Smooth muscle cell of the brain vasculature (primary cell): ENCODE data around the gene GULP1.
"Not testable (repeated sequence)": the region's sequence is repeated elsewhere in the genome, so short reads cannot be mapped to it uniquely, and the experiment has no call there.

Source experiments
- DNase-seq: peaks from one replicate; pipeline ENCODE4 v3.0.0-alpha.2; 2012; ENCODE audit warnings: low read depth, low spot score

The GULP1 gene

DNA sequence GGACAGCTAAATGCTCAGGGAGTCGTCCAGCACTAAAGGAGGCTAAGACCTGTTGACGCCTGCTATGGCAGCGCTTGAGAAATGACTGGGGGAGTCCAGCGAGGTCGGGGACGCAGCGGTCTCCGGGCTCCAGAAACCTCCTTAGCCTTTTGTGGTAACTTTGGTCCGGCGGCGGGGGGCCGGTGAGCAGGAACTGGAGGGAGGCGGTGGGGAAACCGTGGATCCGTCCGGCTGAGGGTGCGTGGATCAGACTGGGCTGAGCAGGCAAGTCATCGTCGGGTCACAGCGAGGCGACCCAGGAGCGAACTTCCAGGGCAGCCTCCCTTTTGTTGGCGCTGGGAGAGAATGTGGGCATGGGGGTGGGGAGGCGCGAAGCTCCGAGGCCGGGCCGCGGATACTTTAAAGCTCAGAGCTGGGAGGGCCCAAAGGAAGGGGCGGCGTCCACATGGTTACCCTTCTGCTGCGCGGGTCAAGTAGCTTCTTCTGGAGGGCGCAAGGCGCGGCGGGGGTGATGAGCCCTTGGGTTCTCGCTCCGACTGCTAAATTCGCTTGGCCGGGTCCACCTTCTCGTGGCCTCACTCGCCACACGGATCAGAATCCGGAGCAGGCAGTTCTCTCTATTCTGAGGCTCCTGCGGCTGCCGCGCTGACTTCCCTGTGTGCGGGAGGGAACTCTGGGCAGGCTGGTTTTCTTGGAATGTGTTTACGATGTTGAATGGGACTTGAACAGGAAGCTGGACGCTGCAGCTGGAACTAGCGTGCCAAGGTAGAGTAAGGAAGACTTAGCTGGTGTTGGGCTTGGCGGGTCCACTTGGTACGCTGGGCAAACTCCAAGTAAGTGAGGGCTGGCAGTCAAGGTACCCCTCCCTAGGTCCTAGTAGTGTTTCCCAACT is 920 bp downstream of the GULP1 start:
- DNase-seq: no peak

DNA sequence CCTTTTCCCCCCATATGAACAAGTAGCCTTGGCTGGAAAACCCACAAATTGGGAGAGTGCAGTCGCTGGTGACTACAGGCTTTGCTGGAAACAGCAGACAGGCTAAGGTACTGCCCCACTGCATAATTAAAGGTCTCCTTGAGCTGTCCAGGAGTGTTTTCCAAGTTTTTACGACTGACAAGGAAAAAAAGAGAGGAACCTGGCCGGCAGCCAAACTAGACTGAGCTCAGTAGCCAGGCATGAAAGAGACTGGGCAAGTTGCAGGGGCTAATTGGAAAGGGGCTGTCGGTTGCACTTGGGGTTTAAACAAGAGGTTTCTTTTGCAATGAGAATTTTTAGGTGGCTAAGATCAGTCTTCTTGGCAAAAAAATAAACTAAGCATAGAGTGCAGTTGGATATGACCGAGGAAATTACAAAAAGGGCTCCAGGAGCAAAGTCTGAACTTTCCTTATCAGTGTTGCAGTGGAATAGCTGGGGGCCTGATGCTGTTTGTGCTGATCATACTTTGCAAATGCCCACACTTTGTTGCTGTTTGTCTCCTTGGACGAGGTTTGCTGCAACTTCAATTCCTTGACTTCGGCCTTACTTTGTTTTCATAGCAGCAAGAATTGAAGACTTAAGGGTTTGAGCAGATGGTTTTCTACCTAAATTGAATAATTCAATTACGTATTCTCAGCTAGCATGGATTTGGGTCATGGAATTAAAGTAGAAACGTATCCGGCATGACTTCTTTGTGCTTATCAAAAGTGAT is 2.1 kb downstream of the GULP1 start:
- DNase-seq: no peak

DNA sequence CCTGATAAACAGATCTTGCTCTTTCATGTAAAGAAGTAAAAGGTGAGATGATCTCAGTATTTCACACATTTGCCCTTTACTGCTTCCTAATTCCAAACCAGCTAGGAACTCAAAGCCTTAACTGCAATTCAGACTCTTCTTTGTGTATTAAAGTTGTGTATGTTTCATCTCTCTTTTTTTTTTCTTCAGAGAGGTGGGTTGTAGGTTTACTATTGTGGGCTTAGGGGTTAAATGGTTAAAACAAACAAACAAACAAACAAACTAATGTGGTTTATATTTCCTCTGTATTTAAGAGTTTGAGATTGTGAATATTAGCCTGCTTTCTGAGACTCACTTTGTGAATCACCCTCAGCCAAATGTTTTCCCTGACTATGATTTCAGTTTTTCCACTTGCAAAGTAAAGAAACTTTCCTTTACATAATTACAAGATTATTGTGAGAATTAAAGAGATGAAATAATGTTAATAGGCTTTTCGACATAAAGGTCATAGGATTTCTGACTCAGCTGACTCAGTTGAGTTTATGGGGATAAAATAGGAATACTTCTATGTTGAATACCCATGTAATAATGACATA is 2.8 kb downstream of the GULP1 start:
- DNase-seq: no peak

DNA sequence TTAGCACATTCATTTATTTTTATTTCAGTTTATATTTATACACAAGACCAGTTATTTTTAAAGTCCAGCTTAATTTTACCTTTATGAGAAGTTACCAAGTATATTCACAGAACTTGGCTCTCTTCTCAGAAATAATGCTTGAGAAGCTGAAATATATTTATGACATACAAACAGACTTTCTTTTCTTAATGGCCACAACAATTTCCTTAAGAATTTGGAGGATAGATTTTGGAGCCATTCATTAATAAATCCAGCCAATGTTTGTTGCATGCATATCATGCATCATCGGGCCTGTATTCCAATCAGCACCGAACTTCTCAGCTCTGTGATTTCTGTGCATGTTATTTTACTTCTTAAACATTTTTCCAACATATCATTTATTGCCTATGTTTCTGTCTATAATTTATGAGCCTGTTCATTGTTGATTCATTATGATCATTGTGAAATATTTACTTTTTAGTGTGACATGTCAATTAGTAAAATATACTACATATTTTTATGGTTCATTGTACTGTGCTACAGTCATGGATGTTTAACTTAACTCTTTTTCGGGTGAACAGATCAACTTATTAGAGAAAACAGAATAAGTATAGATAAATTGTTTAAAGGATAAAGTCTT is 3.5 kb downstream of the GULP1 start:
- DNase-seq: no peak

DNA sequence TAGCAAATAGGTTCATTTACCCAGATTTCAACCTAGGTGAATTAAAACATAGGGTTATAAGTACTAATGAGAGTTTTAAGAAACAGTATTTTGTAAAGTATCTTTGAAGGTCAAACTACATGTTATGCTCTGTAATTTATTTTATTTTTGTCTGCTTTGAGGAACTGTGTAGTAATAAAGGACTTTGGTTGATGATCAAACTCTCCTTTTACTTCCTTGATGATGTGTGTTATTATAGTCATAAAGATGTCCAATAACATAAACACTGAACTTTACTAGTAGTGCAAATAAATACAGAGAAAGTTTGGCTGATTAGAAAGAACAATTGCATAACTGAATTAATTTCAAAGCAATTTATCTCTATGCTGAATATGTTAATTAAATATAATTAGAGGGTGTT is 6.3 kb downstream of the GULP1 start:
- no peak for DNase-seq

DNA sequence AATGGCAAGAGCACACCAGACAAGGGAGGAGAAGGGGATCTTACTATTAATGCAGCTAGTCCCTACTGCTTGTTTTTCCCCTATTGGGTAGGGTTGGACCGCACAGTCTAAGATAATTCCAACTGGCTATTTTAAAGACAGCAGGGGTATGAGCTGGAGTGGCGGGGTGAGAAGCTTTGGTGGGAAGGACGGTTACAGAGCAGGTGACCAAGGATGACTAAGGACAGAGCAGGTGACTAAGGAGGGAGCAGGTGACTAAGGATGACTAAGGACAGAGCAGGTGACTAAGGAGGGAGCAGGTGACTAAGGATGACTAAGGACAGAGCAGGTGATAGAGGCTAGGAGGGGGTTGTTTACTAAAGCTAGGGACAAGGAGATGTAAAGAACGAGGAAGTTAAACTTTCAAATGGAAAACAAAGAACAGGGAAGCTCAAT is 7.3 kb downstream of the GULP1 start:
- not testable (repeated sequence) for DNase-seq

DNA sequence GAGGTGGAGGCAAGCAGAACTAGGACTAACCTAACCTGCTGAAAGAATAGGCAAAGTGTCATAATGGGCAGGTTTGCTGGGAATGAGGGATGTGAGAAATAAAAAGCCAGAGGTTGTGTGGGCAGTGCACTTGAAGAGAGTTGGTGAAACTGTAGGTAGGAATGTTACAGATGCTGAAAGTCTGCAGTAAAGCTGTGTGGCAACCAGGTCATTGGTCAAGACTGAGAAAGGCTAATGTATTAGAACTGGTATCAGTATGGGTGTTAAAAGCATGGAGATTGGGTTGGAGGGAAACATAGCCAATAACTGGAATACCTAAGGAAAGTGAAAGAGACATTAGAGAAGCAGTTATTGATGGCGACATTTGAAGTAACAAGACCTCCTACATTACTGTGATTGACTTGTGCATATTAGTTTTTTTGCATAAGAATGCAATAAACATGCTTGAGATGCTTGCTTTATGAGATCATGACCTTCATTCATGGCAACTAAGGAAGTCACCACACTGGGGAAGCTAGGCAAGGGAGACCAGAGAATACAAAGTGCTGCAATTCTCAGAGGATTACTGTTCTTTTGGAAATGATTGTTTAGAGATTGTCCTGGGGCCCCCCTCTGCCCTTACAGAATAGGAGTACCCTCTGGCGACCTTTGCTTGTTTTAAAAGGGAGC is 11.8 kb downstream of the GULP1 start:
- no peak for DNase-seq

DNA sequence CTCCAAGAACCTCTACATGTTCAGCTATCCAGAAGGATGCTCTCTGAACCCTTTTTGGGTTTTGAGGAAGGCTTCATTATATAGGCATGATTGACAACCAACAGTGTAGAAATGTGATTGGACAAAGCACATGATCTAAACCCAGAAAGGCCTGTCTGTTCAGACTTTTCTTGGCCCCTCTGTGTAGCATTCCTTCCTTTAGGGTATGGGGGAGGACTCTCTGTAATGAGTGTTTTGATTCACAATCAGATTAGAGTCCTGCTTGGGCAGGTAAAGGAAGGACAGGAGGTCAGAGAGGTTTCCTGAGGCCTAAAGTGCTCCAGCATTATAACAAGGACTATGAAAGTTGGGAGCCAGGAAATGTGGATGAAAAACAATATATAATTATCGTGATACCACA is 13.6 kb downstream of the GULP1 start:
- DNase-seq: no peak

DNA sequence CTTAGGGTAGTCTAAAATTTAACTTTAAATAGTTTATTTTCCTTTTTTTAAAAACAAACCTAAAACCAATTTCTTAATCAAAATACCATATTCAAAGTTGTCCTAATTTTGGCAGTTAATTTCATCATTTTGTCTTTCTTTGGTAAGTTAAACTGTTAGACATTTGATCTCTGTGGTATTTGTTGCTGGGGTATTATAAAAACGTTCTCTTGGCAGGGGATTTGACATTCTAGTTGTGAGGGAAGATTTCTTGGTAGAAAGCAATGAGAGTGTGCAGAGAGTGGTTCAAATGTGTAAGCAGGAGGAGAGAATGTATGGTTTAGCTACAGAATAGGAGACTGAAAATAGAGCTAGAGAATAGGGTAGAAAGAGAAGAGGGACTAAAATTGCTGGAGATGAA is 14.6 kb downstream of the GULP1 start:
- DNase-seq: no peak

DNA sequence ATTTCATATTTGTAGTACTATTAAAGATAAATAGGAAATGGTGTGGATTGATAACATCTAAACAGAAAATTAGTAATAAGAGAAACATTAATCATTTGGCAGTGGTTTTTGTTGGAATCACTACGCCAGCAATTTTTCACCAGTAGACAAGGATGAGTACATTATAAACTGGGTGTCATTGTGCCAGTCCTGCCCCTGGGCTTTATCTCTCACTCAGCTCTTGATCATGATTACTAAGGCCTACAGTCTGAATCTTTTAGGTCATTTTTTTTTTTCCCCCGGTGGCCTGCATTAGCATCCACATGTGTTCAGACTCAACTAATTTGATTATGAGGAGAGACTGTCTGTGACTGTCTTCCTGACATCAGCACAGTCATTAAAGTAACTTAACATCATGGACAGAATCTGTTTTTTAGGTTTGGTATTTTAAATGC is 16.2 kb downstream of the GULP1 start:
- DNase-seq: no peak

DNA sequence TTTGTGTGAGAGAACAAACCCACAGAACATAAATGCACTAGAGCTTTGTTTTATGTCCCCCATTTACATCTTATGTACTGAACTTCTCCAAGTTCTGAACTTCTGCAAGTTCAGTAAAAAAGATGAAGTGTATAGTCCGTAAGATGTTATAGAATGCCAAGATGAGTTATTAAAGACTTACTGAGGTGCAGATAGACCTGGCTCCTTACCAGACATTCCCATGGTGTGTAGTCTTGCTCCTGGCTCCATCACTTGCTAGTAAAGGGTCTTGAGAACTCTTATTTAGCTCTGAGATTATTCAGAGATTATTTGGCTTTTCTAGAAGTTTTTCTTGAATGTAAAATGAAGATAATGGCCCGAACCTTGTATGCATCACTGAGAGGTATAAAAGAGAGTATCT is 16.8 kb downstream of the GULP1 start:
- DNase-seq: no peak

DNA sequence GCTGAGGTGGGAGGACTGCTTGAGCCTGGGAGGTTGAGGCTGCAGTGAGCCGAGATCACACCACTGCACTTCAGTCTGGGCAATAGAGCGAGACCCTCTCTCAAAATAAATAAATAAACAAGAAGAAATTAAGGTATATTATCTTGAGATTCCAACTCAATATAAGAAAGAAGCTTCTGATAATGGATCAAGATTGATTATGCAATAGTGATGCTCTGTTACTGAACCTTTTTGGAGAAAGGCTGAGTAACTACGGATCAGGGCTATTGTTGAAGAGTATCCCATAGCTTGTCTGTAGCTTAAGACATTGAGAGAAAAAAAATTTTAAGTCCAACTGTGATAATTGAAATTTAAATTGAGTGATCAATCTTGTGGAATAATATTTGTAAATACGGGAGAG is 17.7 kb downstream of the GULP1 start:
- no peak for DNase-seq

DNA sequence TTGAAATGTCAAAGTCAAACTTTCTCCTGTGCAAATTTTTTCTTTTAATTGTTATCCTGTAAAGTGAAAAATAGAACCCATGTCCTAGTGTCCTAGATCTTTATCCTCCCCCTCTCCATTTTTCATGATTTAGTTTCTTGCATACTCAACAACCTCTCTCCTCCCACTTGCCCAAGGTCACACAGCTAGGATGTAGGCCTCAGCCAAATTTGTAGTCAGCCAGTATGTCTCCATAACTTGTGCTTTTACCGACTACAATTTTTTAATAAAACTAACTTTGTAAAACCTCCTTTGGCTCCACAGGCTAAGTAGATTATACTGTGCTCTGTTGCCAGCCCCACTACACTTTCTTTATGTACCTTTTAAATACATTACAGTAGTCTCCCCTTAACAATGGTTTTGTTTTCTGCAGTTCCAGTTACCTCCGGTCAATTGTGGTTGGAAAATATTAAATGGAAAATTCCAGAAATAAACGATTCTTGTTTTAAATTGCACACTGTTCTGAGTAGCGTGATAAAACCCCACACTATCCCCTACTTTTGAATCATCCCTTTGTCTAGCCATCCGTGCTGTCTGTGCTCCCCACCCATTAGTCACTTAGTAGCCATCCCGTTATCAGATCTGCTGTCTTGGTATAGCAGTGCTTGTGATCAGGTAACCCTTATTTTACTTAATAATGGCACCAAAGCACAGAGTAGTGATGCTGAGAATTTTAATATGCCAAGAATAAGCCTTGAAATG is 22.8 kb downstream of the GULP1 start:
- DNase-seq: no peak

DNA sequence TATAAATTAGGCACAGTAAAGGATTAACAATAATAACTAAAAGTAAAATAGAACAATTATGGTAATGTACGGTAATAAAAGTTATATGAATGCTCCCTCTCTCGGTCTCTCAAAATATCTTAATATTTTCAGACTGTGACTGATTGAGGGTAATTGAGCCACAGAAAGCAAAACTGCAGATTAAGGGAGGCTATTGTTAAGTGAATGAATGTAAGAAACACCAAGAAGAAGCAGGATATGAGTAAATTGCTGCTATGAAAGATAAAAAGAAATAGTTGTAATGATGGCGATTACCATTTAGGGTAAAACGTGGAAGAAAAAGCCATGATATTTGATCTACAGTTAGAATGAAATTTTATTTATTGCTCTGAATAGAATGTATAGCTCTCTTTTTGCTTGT is 24.1 kb downstream of the GULP1 start:
- no peak for DNase-seq

DNA sequence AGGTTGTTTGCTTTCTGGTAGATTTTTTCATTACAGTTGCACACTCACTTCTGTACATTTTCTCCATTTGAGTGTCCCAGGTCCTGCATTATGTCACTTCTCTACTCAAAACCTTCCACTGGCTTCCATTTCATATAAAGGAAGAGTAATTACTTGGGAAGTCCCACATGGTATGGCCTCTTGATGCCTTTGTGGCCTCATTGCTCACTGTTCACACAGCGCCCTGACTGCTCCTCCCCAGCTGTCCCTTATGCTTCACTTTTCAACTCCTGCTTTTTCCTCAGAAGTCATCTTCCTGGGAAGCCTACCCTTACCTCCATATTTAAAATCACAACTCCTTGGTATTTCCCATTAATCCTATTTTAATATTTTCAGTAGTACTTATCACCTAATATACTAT is 24.7 kb downstream of the GULP1 start:
- DNase-seq: no peak

DNA sequence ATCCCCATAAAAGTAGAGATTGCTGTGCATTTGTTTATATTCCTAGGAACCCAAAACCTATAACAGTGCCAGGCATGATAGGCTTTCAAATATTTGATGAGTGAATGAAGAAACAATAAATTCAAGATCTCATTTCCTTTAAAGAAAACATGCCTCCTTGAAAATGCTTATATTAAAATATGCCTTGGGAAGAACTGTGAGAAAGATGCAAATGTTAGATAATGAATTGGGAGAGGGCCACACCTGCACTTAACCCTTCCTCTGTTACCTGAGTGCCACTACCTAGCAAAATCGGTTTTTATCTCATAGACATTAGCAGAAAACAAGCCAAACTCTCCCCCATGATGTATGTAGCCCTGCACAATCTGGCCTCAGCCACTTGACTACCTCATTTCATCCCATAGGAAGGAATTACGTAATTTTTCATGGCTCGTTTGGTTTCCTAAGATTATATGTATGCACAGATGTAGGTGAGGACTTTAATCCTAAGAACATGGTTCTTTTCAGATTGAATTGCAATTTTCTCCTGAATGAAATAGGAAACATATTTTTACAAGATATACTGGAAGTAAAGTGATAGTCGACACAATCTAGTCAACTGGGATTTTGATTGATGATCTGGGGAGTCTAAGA is 25.2 kb downstream of the GULP1 start:
- DNase-seq: no peak

DNA sequence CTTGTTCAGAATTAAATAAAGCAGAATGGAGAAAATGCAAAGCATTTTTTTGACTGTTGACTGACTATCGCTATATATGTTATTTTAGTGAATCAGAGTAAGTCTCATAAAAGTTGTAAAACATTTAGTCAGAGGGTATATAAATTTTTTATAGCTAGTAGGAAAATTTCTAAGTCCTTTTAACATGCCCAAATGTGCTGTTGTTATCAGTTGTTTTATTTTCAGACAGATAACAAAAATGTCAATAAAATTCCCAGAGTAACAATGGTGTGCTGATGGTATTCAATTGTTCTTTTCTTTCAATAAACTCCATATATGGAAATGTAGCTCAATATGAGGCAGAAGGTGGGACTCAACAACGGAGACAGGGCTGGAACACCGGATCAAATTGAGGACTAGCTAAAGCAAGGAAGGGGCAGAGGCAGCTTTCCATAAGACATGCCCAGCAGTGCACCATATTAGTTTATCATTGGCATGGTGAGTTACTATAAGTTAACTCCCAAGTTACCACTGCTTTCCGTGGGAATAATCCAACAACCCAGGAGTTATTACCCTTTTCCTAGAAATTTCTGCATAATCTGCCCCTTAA is 26.6 kb downstream of the GULP1 start:
- no peak for DNase-seq

DNA sequence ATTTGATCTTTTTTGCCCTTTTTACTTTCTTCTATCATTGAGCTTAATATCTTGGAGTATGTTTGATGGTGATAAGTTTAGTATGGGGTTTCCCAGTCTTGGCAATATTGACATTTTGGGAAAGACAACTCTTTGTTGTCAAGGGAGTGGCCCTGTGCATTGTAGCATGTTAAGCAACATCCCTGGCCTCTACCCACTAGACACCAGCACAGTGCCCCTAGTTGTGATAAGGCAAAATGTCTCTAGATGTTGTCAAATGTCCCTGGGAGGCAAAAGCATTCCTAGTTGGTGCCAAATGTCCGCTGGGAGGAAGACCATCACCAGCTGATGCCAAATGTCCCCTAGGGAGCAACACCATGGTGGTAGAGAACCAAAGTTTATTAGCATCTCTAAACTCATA is 28.2 kb downstream of the GULP1 start:
- no peak for DNase-seq

DNA sequence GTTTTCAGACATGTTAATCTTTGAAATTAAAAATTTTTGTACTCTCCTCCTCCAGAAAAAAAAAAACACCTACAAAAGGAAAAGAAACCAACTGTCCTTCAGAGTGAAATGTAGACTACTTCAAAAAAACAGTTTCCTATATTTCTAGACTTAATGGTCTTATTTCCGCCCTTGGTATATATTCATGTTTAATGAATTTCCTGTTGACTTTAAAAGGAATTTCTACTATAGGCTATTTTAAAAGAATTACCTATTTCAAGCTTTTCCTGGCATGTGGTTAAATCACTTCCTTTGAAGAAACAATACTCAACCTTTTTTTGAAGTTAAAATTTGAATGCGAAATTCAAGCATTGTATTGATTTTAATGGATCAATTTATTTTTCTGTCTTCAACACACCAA is 29.2 kb downstream of the GULP1 start:
- no peak for DNase-seq
